Measurements from ENCODE around the gene USE1.

The USE1 gene

DNA sequence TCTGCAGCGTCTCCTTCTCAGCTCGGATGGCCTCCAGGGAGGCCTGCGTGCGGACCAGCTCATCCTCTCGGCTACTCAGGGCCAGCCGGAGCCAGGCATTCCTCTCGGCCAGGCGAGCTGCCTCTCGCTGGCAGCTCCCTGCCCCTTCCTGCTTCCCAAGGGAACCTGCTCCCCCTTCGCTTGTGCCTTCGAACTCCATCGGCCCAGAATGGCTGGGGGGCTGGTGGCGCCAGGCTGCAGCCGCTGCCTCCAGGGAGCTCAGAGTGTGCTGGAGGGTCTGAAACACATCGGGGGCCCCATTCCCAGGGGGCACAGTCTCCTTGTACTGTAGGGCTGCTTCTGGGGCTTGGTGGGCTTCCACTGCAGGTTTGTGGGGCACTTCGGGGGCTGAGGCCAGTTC lies 47.4 kb downstream of the USE1 start:
- H3K36me3 ChIP-seq (ENCODE audit: insufficient read depth, low read length): no peaks in the 10 kb centered on the region
- H2AFZ ChIP-seq (ENCODE audit: low read length, unreplicated experiment): no peak overlapping the region
- no peak overlapping the region for H3K4me3 ChIP-seq (ENCODE audit: low read depth, low read length)
- H3K27me3 ChIP-seq (ENCODE audit: insufficient read depth, low read length): no peaks in the 10 kb centered on the region
- peaks cover 2% of the 10 kb centered on the region for H3K79me2 ChIP-seq (ENCODE audit: control insufficient read depth, insufficient read depth, low read length, unreplicated experiment)
- H3K27ac ChIP-seq (ENCODE audit: low read depth, low read length): no peak overlapping the region
- H3K4me1 ChIP-seq (ENCODE audit: control insufficient read depth, insufficient read depth, low read length, unreplicated experiment): no peaks in the 10 kb centered on the region

DNA sequence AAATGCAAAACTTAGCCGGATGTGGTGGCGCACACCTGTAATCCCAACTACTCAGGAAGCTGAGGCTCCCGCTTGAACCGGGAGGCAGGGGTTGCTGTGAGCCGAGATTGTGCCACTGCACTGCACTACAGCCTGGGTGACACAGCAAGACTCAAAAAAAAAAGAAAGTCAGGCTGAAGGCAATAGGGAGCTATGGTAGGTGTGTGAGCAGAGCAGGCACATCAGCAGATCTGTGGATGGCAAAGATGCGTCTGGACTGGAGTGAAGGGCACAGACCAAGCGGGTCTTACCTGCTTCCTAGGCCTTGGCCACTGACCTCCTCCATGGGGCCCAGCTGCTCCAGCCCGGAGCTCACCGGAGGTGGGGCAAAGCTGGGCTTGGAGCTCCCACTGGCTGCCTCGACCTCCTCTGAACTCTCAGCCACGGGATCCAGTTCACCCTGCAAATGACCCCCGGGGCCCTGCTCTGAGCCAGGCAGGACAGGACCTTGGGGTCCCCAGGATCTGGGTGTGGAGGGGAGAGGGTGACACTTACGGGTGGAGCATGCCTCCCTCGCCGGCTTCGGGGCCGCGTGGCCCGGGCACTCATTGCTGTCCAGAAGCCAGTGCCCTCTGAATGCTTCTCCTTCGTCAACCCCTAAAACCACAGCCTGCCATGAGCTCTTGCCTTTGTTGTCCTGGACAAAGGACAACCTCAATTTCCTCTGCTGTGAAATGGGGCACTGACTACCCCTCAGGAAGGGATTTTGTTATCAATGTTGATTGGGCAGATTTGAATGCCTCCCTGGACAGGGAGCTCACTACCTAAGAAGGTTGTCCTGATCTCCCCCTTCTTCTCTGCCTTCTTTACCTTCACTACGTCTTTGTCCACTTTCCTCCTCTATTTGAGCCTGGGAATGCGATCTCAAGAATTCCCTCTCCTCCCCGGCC lies 48.8 kb downstream of the USE1 start:
- peaks cover 12% of the 10 kb centered on the region for H3K79me2 ChIP-seq (ENCODE audit: control insufficient read depth, insufficient read depth, low read length, unreplicated experiment)
- H2AFZ ChIP-seq (ENCODE audit: low read length, unreplicated experiment): no peak overlapping the region
- peaks cover 4% of the 10 kb centered on the region for H3K4me1 ChIP-seq (ENCODE audit: control insufficient read depth, insufficient read depth, low read length, unreplicated experiment)
- no peak overlapping the region for H3K4me3 ChIP-seq (ENCODE audit: low read depth, low read length)
- H3K27me3 ChIP-seq (ENCODE audit: insufficient read depth, low read length): no peaks in the 10 kb centered on the region
- H3K27ac ChIP-seq (ENCODE audit: low read depth, low read length): no peak overlapping the region
- no peaks in the 10 kb centered on the region for H3K36me3 ChIP-seq (ENCODE audit: insufficient read depth, low read length)

DNA sequence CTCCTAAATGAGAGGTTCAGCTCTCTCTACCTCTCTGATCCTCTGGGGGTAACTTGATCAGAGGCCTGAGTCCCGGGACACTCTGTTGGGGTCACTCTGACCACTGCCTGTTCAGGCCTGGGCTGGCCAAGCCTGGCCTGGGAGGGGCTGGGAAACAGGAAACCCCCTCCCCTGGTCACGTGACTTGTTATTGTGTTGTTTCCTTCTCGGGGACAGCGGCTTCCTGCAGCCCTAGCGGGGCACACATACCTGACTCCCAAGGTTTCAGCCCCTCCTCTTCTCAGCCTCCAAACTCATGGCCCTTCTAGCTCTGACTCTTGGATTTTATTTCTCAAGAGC lies 49.5 kb downstream of the USE1 start, which contains the start of gene USHBP1:
Gene USHBP1 (minus strand): TSS at position 105 of the 339 bp plus-strand sequence. CDS start 446 bp downstream, outside the sequence.
- no peaks in the 10 kb centered on the region for H3K36me3 ChIP-seq (ENCODE audit: insufficient read depth, low read length)

DNA sequence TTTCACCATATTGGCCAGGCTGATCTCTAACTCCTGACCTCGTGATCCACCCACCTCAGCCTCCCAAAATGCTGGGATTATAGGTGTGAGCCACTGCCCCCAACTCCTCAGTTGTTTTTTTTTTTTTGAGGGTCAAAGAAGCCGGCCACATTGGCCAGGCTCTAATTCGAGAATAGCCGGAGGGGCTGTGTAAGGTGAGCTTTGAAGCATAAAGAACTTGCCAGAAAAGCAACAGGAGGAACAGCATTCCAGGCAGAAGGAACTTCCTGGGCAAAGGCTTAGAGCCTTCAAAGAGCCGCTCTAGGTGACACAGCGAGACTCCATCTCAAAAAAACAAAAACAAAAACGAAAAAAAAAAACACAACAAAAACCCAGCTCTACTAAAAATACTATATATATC lies 50.9 kb downstream of the USE1 start:
- no peak overlapping the region for H3K4me3 ChIP-seq (ENCODE audit: low read depth, low read length)
- H3K27ac ChIP-seq (ENCODE audit: low read depth, low read length): no peak overlapping the region
- H2AFZ ChIP-seq (ENCODE audit: low read length, unreplicated experiment): no peak overlapping the region

More for the DNA sequence above, 49.5 kb downstream of the USE1 start, which contains the start of gene USHBP1:
- Histone ChIP-seq H3K27ac (ENCODE audit: low read depth, low read length) (no peak within 1 kb of the TSS), H3K27me3 (ENCODE audit: insufficient read depth, low read length) (no peaks in the 10 kb centered on the region), H3K4me3 (ENCODE audit: low read depth, low read length) (no peak within 1 kb of the TSS), H3K79me2 (ENCODE audit: control insufficient read depth, insufficient read depth, low read length, unreplicated experiment) (peaks cover 13% of the 10 kb centered on the region), H2AFZ (ENCODE audit: low read length, unreplicated experiment) (no peak within 1 kb of the TSS), H3K4me1 (ENCODE audit: control insufficient read depth, insufficient read depth, low read length, unreplicated experiment) (peaks cover 4% of the 10 kb centered on the region)

DNA sequence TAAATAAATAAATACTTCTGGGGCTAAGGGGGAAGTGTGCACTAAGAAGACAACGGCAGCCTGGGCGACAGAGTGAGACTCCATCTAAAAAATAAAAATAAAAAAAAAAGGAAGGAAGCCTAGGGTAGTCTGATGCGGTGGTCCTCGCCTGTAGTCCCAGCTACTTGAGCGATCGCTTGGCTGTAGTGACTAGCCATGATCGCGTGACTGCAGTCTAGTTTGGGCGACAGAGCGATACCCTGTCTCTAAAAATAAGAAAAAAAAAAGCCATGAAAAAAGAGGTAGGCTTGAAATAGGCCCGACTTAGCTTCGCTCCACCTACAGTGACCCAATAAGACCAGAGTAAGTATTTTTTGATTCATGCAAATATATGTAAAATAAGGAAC lies 51.4 kb downstream of the USE1 start:
- Histone ChIP-seq H3K4me3 (ENCODE audit: low read depth, low read length) (no peak overlapping the region), H3K27ac (ENCODE audit: low read depth, low read length) (no peak overlapping the region), H3K36me3 (ENCODE audit: insufficient read depth, low read length) (no peaks in the 10 kb centered on the region), H3K27me3 (ENCODE audit: insufficient read depth, low read length) (no peaks in the 10 kb centered on the region), H3K4me1 (ENCODE audit: control insufficient read depth, insufficient read depth, low read length, unreplicated experiment) (peaks cover 4% of the 10 kb centered on the region), H3K79me2 (ENCODE audit: control insufficient read depth, insufficient read depth, low read length, unreplicated experiment) (peaks cover 13% of the 10 kb centered on the region), H2AFZ (ENCODE audit: low read length, unreplicated experiment) (peak overlapping the region; percentile 12)

More for the DNA sequence above, 50.9 kb downstream of the USE1 start:
- Histone ChIP-seq H3K79me2 (ENCODE audit: control insufficient read depth, insufficient read depth, low read length, unreplicated experiment) (peaks cover 13% of the 10 kb centered on the region), H3K4me1 (ENCODE audit: control insufficient read depth, insufficient read depth, low read length, unreplicated experiment) (peaks cover 4% of the 10 kb centered on the region), H3K36me3 (ENCODE audit: insufficient read depth, low read length) (no peaks in the 10 kb centered on the region), H3K27me3 (ENCODE audit: insufficient read depth, low read length) (no peaks in the 10 kb centered on the region)

DNA sequence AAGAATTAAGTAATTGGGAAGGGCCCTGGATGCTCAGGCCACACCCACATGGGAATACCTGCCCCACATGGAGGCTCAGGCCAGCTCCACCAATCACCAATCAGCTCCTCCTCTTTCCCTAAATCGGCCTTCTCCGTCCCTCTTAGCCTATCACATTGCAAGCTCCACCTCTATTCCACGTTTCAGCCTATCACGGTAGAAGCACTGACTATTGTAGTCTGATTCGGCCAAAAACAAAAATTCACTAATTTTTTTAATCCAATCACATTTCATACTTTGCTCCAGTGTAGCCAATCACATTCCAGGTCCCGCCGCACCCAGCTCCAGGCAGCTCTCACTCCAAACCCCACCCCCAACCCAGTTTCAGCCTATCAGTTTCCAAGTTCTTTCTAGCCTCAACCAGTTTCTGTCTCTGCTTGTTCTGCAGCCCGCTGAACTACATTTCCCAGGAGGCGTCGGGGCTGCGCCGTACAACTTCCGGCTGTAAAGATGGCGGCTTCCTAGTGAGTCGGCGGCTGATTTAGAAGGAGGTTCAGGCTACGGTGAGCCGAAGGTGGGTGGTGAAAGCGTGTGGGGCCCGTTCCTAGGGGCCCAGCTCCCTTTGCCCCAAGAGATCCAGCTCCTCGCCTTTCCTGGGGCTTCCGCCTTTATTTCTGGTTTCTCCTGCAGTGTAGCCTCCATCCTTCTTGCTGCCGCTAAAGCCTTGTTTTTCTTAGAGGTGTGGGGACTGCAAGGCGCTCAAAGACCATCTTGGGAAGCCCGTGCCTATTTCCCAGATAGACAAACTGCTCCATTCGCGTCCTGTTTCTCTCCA lies 52.0 kb downstream of the USE1 start, which contains the start of gene BABAM1:
Gene BABAM1 (plus strand): TSS at position 469 of the 814 bp plus-strand sequence. CDS start 1,364 bp downstream, outside the sequence.
- H3K4me1 ChIP-seq (ENCODE audit: control insufficient read depth, insufficient read depth, low read length, unreplicated experiment): peaks cover 4% of the 10 kb centered on the region
- H3K36me3 ChIP-seq (ENCODE audit: insufficient read depth, low read length): no peaks in the 10 kb centered on the region
- H3K27ac ChIP-seq (ENCODE audit: low read depth, low read length): peak within 1 kb of the TSS; percentile 70
- H3K4me3 ChIP-seq (ENCODE audit: low read depth, low read length): peak within 1 kb of the TSS; percentile 96
- peak within 1 kb of the TSS; percentile 48 for H2AFZ ChIP-seq (ENCODE audit: low read length, unreplicated experiment)
- peaks cover 13% of the 10 kb centered on the region for H3K79me2 ChIP-seq (ENCODE audit: control insufficient read depth, insufficient read depth, low read length, unreplicated experiment)
- no peaks in the 10 kb centered on the region for H3K27me3 ChIP-seq (ENCODE audit: insufficient read depth, low read length)

DNA sequence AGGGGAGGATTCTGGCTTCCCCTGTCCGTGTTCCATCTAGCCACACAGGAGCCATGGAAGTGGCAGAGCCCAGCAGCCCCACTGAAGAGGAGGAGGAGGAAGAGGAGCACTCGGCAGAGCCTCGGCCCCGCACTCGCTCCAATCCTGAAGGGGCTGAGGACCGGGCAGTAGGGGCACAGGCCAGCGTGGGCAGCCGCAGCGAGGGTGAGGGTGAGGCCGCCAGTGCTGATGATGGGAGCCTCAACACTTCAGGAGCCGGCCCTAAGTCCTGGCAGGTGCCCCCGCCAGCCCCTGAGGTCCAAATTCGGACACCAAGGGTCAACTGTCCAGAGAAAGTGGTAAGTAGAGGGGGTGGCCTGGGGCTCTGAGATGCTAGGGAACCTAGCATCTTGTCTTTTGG lies 53.6 kb downstream of the USE1 start:
- Histone ChIP-seq H3K4me3 (ENCODE audit: low read depth, low read length) (peak overlapping the region; percentile 96; the same call in 1 of the 2 replicates), H3K27ac (ENCODE audit: low read depth, low read length) (no peak overlapping the region)

More for the DNA sequence above, 53.6 kb downstream of the USE1 start:
- Histone ChIP-seq H3K4me1 (ENCODE audit: control insufficient read depth, insufficient read depth, low read length, unreplicated experiment) (peaks cover 4% of the 10 kb centered on the region), H3K36me3 (ENCODE audit: insufficient read depth, low read length) (no peaks in the 10 kb centered on the region), H3K27me3 (ENCODE audit: insufficient read depth, low read length) (no peaks in the 10 kb centered on the region), H2AFZ (ENCODE audit: low read length, unreplicated experiment) (no peak overlapping the region), H3K79me2 (ENCODE audit: control insufficient read depth, insufficient read depth, low read length, unreplicated experiment) (peaks cover 13% of the 10 kb centered on the region)
